Liver (tissue), 3 donors: ENCODE measurements around the gene DNAJC27.

Source experiments
- ATF3 ChIP-seq: IDR thresholded peaks from 2 replicates; pipeline ENCODE4 v1.6.1; 2016; ENCODE audit warnings: antibody characterized with exemption
- CTCF ChIP-seq: fragments of 150-350 bp; IDR thresholded peaks from 2 replicates; pipeline ENCODE4 v1.5.1; 2017; ENCODE audit warnings: improper control_type of control experiment, low read depth, low read length; ENCODE audit not compliant: missing input control
- FOXA1 ChIP-seq: IDR thresholded peaks from 2 replicates; pipeline ENCODE4 v1.6.1; 2016; ENCODE audit warnings: antibody characterized with exemption
- FOXA2 ChIP-seq: IDR thresholded peaks from 2 replicates; pipeline ENCODE4 v1.6.1; 2016; ENCODE audit warnings: antibody characterized with exemption
- GABPA ChIP-seq, 2 donors: IDR thresholded peaks in 1 of 2; conservative IDR thresholded peaks in 1 of 2; 2 replicates each; pipeline ENCODE4 v1.6.1; 2016; ENCODE audit warnings: antibody characterized with exemption in 2 of 2, mild to moderate bottlenecking in 1 of 2, moderate library complexity in 1 of 2
- MAX ChIP-seq: IDR thresholded peaks from 2 replicates; pipeline ENCODE4 v1.6.1; 2016; ENCODE audit warnings: antibody characterized with exemption
- RAD21 ChIP-seq, 2 donors: IDR thresholded peaks; 2 replicates each; pipeline ENCODE4 v1.6.1; 2016; ENCODE audit warnings: antibody characterized with exemption in 2 of 2, mild to moderate bottlenecking in 2 of 2
- REST ChIP-seq: IDR thresholded peaks from 2 replicates; pipeline ENCODE4 v1.6.1; 2016; ENCODE audit warnings: antibody characterized with exemption, mild to moderate bottlenecking
- SP1 ChIP-seq: IDR thresholded peaks from 2 replicates; pipeline ENCODE4 v1.6.1; 2018; ENCODE audit warnings: antibody characterized with exemption, mild to moderate bottlenecking
- TAF1 ChIP-seq: conservative IDR thresholded peaks from 2 replicates; pipeline ENCODE4 v1.6.1; 2016; ENCODE audit warnings: antibody characterized with exemption, mild to moderate bottlenecking
- YY1 ChIP-seq: IDR thresholded peaks from 2 replicates; pipeline ENCODE4 v1.6.1; 2016; ENCODE audit warnings: antibody characterized with exemption, mild to moderate bottlenecking
- ZBTB33 ChIP-seq: IDR thresholded peaks from 2 replicates; pipeline ENCODE4 v1.6.1; 2016; ENCODE audit warnings: antibody characterized with exemption
- donor health status: healthy.
- donor health status: healthy.

- no peak for TF ChIP-seq RAD21 (IDR thresholded peaks at IDR 0.05)
- no peak for TF ChIP-seq CTCF
- no peak for TF ChIP-seq TAF1
- TF ChIP-seq YY1: no peak
- TF ChIP-seq ZBTB33: no peak
- TF ChIP-seq MAX: no peak
- TF ChIP-seq REST: no peak
- TF ChIP-seq GABPA (IDR thresholded peaks at IDR 0.05 in 1 of 2, conservative IDR thresholded peaks at IDR 0.05 in 1 of 2): no peak
- TF ChIP-seq ATF3: no peak
- no peak for TF ChIP-seq FOXA2
- TF ChIP-seq FOXA1: no peak
- no peak for TF ChIP-seq SP1
Observed at GRCh38 chr2:24926602-24927252, 45.0 kb downstream of the DNAJC27 start.
